Measurements from ENCODE around the gene JUND. TPM values are rescaled to one million over a fixed set of nuclear protein-coding genes. Genes with fewer than 3 reads are reported as not detected.
A peak's percentile ranks its signal among the peaks of the same experiment; 100 is the strongest.

Gene JUND
- total and polyA plus RNA-seq, 4 donors = 161 to 290 (median 207) TPM

DNA sequence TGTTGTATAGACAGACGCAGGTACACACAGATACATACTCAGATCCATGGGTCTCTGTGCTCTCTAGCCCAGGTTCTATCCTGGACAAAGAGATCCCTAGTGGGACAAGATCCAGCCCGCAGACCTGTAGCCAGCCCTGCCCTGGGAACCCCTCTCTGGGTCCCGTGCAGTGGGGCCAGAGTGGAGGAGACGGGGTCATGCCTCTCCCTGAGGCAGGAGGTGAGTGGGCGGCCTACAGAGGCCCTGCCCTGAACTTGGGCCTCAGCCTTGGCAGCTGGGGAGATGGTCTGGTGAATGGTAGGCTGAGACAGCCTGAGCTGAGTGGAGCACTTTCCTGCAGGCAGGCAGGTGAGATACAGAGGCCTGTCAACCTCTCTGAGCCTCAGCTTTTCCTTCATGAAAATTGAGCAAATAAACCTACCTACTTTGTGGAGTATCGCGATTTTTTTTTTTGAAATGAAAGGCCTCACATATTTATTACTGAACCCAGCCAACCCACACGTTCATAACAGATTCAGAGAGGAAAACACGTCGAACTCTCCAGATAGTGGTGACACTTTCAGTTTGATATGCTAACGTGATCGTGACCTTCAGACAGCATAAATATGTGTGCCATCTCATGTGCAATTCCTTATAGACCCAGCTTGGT is 3.4 kb upstream of the JUND start:
- Histone ChIP-seq H3K9me3 (ENCODE audit: control insufficient read depth in 4 of 4, insufficient read depth in 3 of 4, low read length in 3 of 4) (peaks cover 0 to 2% (median 0%) of the 10 kb centered on the region in 4 donors), H3K4me3 (no peak overlapping the region), H3K9ac (ENCODE audit: insufficient read depth in 1 of 2, low read length in 2 of 2) (no peak overlapping the region), H3K27me3 (ENCODE audit: control insufficient read depth in 3 of 3, insufficient read depth in 3 of 3, low read length in 2 of 3) (no peaks in the 10 kb centered on the region), H3K4me1 (ENCODE audit: control insufficient read depth in 5 of 5, insufficient read depth in 5 of 5, low read length in 5 of 5) (peaks cover 0 to 17% (median 9%) of the 10 kb centered on the region in 5 donors), H3K27ac (ENCODE audit: low read depth in 1 of 2, low read length in 1 of 2) (peak overlapping the region in 1 of 2 donors; percentile 68), H3K36me3 (ENCODE audit: control insufficient read depth in 4 of 4, insufficient read depth in 4 of 4, low read length in 4 of 4) (peaks cover 0 to 5% (median 0%) of the 10 kb centered on the region in 4 donors)
- 57 to 68% methylated on average over 12 of the region's 12 CpGs for WGBS, 2 donors
- DNase-seq (no peak), ATAC-seq (ENCODE audit: insufficient read depth, low FRiP score) (no peak)
- TF ChIP-seq, protein P1, sequence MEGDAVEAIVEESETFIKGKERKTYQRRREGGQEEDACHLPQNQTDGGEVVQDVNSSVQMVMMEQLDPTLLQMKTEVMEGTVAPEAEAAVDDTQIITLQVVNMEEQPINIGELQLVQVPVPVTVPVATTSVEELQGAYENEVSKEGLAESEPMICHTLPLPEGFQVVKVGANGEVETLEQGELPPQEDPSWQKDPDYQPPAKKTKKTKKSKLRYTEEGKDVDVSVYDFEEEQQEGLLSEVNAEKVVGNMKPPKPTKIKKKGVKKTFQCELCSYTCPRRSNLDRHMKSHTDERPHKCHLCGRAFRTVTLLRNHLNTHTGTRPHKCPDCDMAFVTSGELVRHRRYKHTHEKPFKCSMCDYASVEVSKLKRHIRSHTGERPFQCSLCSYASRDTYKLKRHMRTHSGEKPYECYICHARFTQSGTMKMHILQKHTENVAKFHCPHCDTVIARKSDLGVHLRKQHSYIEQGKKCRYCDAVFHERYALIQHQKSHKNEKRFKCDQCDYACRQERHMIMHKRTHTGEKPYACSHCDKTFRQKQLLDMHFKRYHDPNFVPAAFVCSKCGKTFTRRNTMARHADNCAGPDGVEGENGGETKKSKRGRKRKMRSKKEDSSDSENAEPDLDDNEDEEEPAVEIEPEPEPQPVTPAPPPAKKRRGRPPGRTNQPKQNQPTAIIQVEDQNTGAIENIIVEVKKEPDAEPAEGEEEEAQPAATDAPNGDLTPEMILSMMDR (IDR thresholded peaks at IDR 0.05; ENCODE audit: control extremely low read depth, extremely low read depth) = no peak

DNA sequence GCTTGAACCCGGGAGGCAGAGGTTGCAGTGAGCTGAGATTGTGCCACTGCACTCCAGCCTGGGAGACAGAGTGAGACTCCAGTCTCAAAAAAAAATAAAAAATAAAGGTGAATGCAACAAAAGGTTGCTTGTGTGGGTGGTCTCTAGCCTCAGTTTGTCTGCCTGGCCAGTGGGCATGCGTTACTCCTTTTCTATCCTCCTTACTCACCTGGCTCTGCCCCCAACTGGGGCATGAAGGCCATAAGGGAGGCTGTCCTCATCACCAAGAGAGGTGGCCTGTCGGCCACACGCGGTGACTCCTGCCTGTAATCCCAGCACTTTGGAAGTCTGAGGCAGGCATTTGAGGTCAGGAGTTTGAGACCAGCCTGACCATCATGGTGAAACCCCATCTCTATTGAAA is 1.9 kb upstream of the JUND start:
- TF ChIP-seq, protein P1 (IDR thresholded peaks at IDR 0.05; ENCODE audit: control extremely low read depth, extremely low read depth) = no peak
- Histone ChIP-seq H3K27me3 (ENCODE audit: control insufficient read depth in 3 of 3, insufficient read depth in 3 of 3, low read length in 2 of 3) (no peaks in the 10 kb centered on the region), H3K4me3 (no peak overlapping the region), H3K9ac (ENCODE audit: insufficient read depth in 1 of 2, low read length in 2 of 2) (no peak overlapping the region), H3K27ac (ENCODE audit: low read depth in 1 of 2, low read length in 1 of 2) (peak overlapping the region in 1 of 2 donors; percentile 71), H3K36me3 (ENCODE audit: control insufficient read depth in 4 of 4, insufficient read depth in 4 of 4, low read length in 4 of 4) (peaks cover 0 to 10% (median 8%) of the 10 kb centered on the region in 4 donors), H3K4me1 (ENCODE audit: control insufficient read depth in 5 of 5, insufficient read depth in 5 of 5, low read length in 5 of 5) (peaks cover 0 to 23% (median 11%) of the 10 kb centered on the region in 5 donors), H3K9me3 (ENCODE audit: control insufficient read depth in 4 of 4, insufficient read depth in 3 of 4, low read length in 3 of 4) (peaks cover 0 to 2% (median 0%) of the 10 kb centered on the region in 4 donors)
- ATAC-seq (ENCODE audit: insufficient read depth, low FRiP score) (no peak), DNase-seq (no peak)
- 94 to 96% methylated on average over 5 of the region's 5 CpGs for WGBS, 2 donors

DNA sequence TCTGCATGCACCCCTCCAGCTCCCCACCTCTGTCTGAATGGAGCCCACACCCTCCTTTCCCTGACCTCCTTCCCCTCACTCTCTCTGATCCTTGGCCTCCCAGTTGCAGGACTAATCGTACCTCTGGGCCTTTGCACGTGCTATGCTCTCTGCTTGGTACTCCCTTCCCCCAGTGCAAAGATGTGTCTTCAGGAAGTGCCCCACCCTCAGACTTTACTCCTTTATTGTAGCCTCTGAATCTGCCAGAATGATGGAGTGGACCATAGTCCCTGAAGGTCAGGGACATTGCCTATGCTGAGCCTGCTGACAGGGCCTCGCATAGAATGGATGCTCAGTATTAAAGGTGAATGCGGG is 1.3 kb upstream of the JUND start:
- 51 to 67% methylated on average over 4 of the region's 4 CpGs for WGBS, 2 donors
- Histone ChIP-seq H3K27ac (ENCODE audit: low read depth in 1 of 2, low read length in 1 of 2) (peak overlapping the region; percentile 93 to 94), H3K36me3 (ENCODE audit: control insufficient read depth in 4 of 4, insufficient read depth in 4 of 4, low read length in 4 of 4) (peaks cover 0 to 14% (median 12%) of the 10 kb centered on the region in 4 donors), H3K4me3 (no peak overlapping the region), H3K27me3 (ENCODE audit: control insufficient read depth in 3 of 3, insufficient read depth in 3 of 3, low read length in 2 of 3) (no peaks in the 10 kb centered on the region), H3K4me1 (ENCODE audit: control insufficient read depth in 5 of 5, insufficient read depth in 5 of 5, low read length in 5 of 5) (peaks cover 0 to 17% (median 11%) of the 10 kb centered on the region in 5 donors), H3K9ac (ENCODE audit: insufficient read depth in 1 of 2, low read length in 2 of 2) (peak overlapping the region; percentile 94 to 99), H3K9me3 (ENCODE audit: control insufficient read depth in 4 of 4, insufficient read depth in 3 of 4, low read length in 3 of 4) (peaks cover 0 to 2% (median 0%) of the 10 kb centered on the region in 4 donors)
- ATAC-seq (ENCODE audit: insufficient read depth, low FRiP score) (no peak), DNase-seq (no peak)
- TF ChIP-seq, protein P1 (IDR thresholded peaks at IDR 0.05; ENCODE audit: control extremely low read depth, extremely low read depth) = no peak
